HEK293 (cell line): ENCODE measurements around the gene NTMT1.

Experiments
- CTCF ChIA-PET: fragments of 350-600 bp; formaldehyde crosslinking; extraction: SDS; loops from one replicate; lab custom pipeline; 2021; ENCODE audit warnings: antibody characterized with exemption; lab: Yijun Ruan, JAX
- POLR2A ChIA-PET: fragments of 300-600 bp; formaldehyde crosslinking; extraction: SDS; loops from one replicate; lab custom pipeline; 2020; ENCODE audit warnings: antibody characterized with exemption, inconsistent platforms; lab: Yijun Ruan, JAX
- H3K27ac ChIP-seq: fragments of 200-500 bp; sonication (Bioruptor generic); 2 replicates; pipeline ENCODE4 v1.5.1; 2014; ENCODE audit warnings: low read depth, low read length, control low read depth, inconsistent platforms; ENCODE audit errors: extremely low read depth
- H3K36me3 ChIP-seq, 2 experiments: fragments of 200-500 bp in 1 of 2; sonication (Bioruptor generic) in 1 of 2; 1 replicate in 1 of 2; 2 replicates in 1 of 2; pipeline ENCODE4 v1.5.1; 2014 to 2017; ENCODE audit warnings: inconsistent platforms in 2 of 2, low read length in 2 of 2; ENCODE audit not compliant: control insufficient read depth in 2 of 2, insufficient read depth in 1 of 2
- H3K4me1 ChIP-seq: fragments of 200-500 bp; sonication (Bioruptor generic); 2 replicates; pipeline ENCODE4 v1.5.1; 2014; ENCODE audit warnings: mild to moderate bottlenecking, low read length, inconsistent platforms; ENCODE audit not compliant: control insufficient read depth, insufficient read depth
- H3K4me3 ChIP-seq: 2 replicates; pipeline ENCODE4 v1.5.1; 2011; ENCODE audit warnings: low read depth, mild to moderate bottlenecking, control low read depth, low read length, moderate library complexity
- H3K9me3 ChIP-seq: fragments of 200-500 bp; sonication (Bioruptor generic); 2 replicates; pipeline ENCODE4 v1.5.1; 2014; ENCODE audit warnings: low read depth, low read length, inconsistent platforms; ENCODE audit not compliant: control insufficient read depth, insufficient read depth
- BCL11A ChIP-seq: fragments of 450-650 bp; formaldehyde crosslinking; IDR thresholded peaks from 2 replicates; pipeline ENCODE4 v1.5.1; 2016; ENCODE audit warnings: low read depth, missing biosample characterization, missing genetic modification characterization
- EGR2 ChIP-seq: fragments of 450-650 bp; formaldehyde crosslinking; IDR thresholded peaks from 2 replicates; pipeline ENCODE4 v1.5.1; 2016; ENCODE audit warnings: low read depth, missing biosample characterization, missing genetic modification characterization
- GLI2 ChIP-seq: fragments of 450-650 bp; formaldehyde crosslinking; IDR thresholded peaks from 2 replicates; pipeline ENCODE4; 2017; ENCODE audit warnings: missing biosample characterization, missing genetic modification characterization, low read depth, borderline replicate concordance
- IKZF3 ChIP-seq: fragments of 450-650 bp; IDR thresholded peaks from 2 replicates; pipeline ENCODE4 v1.5.0; 2018; ENCODE audit warnings: missing biosample characterization, mild to moderate bottlenecking, missing genetic modification characterization, moderate library complexity
- SALL2 ChIP-seq: fragments of 450-650 bp; formaldehyde crosslinking; IDR thresholded peaks from 2 replicates; pipeline ENCODE4 v1.5.0; 2017; ENCODE audit warnings: missing biosample characterization, mild to moderate bottlenecking, missing genetic modification characterization, borderline replicate concordance
- WT1 ChIP-seq: fragments of 450-650 bp; formaldehyde crosslinking; IDR thresholded peaks from 2 replicates; pipeline ENCODE4 v1.5.1; 2016; ENCODE audit warnings: missing biosample characterization, missing genetic modification characterization
- ZBTB21 ChIP-seq: fragments of 450-650 bp; formaldehyde crosslinking; IDR thresholded peaks from 2 replicates; pipeline ENCODE4 v1.5.1; 2017; ENCODE audit warnings: missing biosample characterization, missing genetic modification characterization
- ZBTB7A ChIP-seq: fragments of 450-650 bp; formaldehyde crosslinking; IDR thresholded peaks from 2 replicates; pipeline ENCODE4 v1.5.1; 2016; ENCODE audit warnings: low read depth, missing biosample characterization, missing genetic modification characterization
- ZFP3 ChIP-seq: fragments of 450-650 bp; formaldehyde crosslinking; IDR thresholded peaks from 2 replicates; pipeline ENCODE4 v1.5.1; 2016; ENCODE audit warnings: low read depth, missing biosample characterization, missing genetic modification characterization
- ZIC2 ChIP-seq: fragments of 450-650 bp; formaldehyde crosslinking; IDR thresholded peaks from 2 replicates; pipeline ENCODE4 v1.5.1; 2016; ENCODE audit warnings: missing biosample characterization, missing genetic modification characterization
- ZNF10 ChIP-seq: fragments of 450-650 bp; formaldehyde crosslinking; IDR thresholded peaks from 2 replicates; pipeline ENCODE4 v1.5.1; 2017; ENCODE audit warnings: missing biosample characterization, missing genetic modification characterization
- ZNF112 ChIP-seq: fragments of 450-650 bp; formaldehyde crosslinking; IDR thresholded peaks from 2 replicates; pipeline ENCODE4 v1.5.0; 2017; ENCODE audit warnings: missing biosample characterization, missing genetic modification characterization
- ZNF341 ChIP-seq: fragments of 450-650 bp; formaldehyde crosslinking; IDR thresholded peaks from 2 replicates; pipeline ENCODE4; 2016; ENCODE audit warnings: low read depth, missing biosample characterization, missing genetic modification characterization
- ZNF433 ChIP-seq: fragments of 450-650 bp; formaldehyde crosslinking; IDR thresholded peaks from 2 replicates; pipeline ENCODE4 v1.5.1; 2016; ENCODE audit warnings: missing biosample characterization, missing genetic modification characterization, low read depth
- ZNF585B ChIP-seq: fragments of 450-650 bp; formaldehyde crosslinking; IDR thresholded peaks from 2 replicates; pipeline ENCODE4 v1.5.1; 2016; ENCODE audit warnings: missing biosample characterization, missing genetic modification characterization
- ZNF626 ChIP-seq: fragments of 450-650 bp; sonication (Bioruptor Pico); formaldehyde crosslinking; IDR thresholded peaks from 2 replicates; pipeline ENCODE4 v1.5.1; 2018; ENCODE audit warnings: missing biosample characterization, missing genetic modification characterization, inconsistent platforms
- ZNF768 ChIP-seq: fragments of 450-650 bp; formaldehyde crosslinking; IDR thresholded peaks from 2 replicates; pipeline ENCODE4 v1.5.1; 2018; ENCODE audit warnings: missing biosample characterization, mild to moderate bottlenecking, missing genetic modification characterization
- TF ChIP-seq, protein P1 (sequence below): fragments of 450-650 bp; formaldehyde crosslinking; conservative IDR thresholded peaks from 2 replicates; pipeline ENCODE4 v1.5.1; 2016; ENCODE audit warnings: low read depth, missing biosample characterization, missing genetic modification characterization
- TF ChIP-seq, protein P2 (sequence below): fragments of 450-650 bp; formaldehyde crosslinking; IDR thresholded peaks from 2 replicates; pipeline ENCODE4 v1.5.1; 2016; ENCODE audit warnings: missing biosample characterization, missing genetic modification characterization
- TF ChIP-seq, protein P3 (sequence below): fragments of 450-650 bp; formaldehyde crosslinking; IDR thresholded peaks from 2 replicates; pipeline ENCODE4 v1.5.1; 2016; ENCODE audit warnings: missing biosample characterization, missing genetic modification characterization
- TF ChIP-seq, protein P4 (sequence below): fragments of 450-650 bp; formaldehyde crosslinking; IDR thresholded peaks from 2 replicates; pipeline ENCODE4 v1.5.1; 2017; ENCODE audit warnings: missing biosample characterization, missing genetic modification characterization

The NTMT1 gene

DNA sequence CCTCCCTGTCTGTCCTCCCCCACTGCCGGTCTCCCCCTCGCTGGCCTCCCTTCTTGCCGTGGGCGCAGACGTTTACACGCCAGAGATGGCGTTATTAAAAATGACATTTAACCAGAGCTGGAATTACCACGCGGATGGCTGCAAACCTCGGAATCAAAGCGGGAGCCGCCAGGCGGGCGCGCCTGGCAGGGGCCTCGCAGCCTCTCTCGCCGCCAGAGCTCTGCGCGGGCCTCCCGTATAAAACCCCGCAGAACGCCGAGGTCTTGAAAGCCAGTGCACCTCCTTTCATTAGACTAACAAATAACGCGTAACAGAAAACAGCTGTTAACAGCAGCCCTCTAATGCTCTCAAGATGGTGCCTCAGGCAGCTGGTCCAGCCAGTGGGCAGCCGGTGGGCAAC lies 49.7 kb downstream of the NTMT1 start:
- Histone ChIP-seq H3K27ac (no peak overlapping the region), H3K4me1 (no peaks in the 10 kb centered on the region), H3K4me3 (no peak overlapping the region)
- POLR2A ChIA-PET, result interaction anchor here (1.3 kb wide), 1 partner anchor 16 kb away, joined by 3 read pairs; no protein-coding TSS in a partner anchor
- no peak for TF ChIP-seq ZNF10 (tag by site-specific recombination)
- TF ChIP-seq, protein P1, sequence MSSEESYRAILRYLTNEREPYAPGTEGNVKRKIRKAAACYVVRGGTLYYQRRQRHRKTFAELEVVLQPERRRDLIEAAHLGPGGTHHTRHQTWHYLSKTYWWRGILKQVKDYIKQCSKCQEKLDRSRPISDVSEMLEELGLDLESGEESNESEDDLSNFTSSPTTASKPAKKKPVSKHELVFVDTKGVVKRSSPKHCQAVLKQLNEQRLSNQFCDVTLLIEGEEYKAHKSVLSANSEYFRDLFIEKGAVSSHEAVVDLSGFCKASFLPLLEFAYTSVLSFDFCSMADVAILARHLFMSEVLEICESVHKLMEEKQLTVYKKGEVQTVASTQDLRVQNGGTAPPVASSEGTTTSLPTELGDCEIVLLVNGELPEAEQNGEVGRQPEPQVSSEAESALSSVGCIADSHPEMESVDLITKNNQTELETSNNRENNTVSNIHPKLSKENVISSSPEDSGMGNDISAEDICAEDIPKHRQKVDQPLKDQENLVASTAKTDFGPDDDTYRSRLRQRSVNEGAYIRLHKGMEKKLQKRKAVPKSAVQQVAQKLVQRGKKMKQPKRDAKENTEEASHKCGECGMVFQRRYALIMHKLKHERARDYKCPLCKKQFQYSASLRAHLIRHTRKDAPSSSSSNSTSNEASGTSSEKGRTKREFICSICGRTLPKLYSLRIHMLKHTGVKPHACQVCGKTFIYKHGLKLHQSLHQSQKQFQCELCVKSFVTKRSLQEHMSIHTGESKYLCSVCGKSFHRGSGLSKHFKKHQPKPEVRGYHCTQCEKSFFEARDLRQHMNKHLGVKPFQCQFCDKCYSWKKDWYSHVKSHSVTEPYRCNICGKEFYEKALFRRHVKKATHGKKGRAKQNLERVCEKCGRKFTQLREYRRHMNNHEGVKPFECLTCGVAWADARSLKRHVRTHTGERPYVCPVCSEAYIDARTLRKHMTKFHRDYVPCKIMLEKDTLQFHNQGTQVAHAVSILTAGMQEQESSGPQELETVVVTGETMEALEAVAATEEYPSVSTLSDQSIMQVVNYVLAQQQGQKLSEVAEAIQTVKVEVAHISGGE (tag by site-specific recombination), result no peak
- TF ChIP-seq ZNF626, result no peak
- TF ChIP-seq EGR2, result 0 out of 2 replicates have a peak, but pooled peaks have one; percentile 24
- TF ChIP-seq ZNF112 (tag by site-specific recombination), result no peak
- no peak for TF ChIP-seq ZNF585B (tag by site-specific recombination)
- TF ChIP-seq, all 188 proteins: peak for 1
- CTCF ChIA-PET, result interaction anchor here (0.9 to 1.9 kb wide), 4 partner anchors 10 to 544 kb away, joined by 3 to 5 read pairs (median 3); no protein-coding TSS in a partner anchor
- Histone ChIP-seq H3K9me3 (no peaks in the 10 kb centered on the region), H3K36me3 (no peaks in the 10 kb centered on the region)

DNA sequence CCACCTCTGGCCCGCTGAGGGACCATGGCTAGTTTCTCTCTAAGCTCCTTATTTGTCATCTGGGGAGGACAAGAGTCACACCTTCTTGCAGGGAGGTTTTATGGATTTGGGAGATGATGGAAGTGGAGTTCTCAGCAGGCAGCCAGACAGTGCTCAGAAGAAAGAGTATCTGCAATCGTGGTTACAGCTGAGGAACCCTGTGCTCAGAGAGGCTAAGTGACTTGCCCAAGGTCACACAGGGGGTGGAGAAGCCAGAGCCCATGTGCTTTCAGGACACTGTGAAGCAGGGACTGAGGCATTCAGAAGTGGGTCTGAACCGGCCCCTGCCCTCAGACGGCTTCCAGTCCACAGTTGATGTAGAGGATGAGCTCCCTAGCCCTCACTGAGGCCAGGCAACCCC lies 50.3 kb downstream of the NTMT1 start:
- POLR2A ChIA-PET, result no interaction called here
- TF ChIP-seq WT1 (tag by site-specific recombination), result peak; percentile 52
- no peak for TF ChIP-seq SALL2 (tag by site-specific recombination)
- TF ChIP-seq ZNF768 (tag by site-specific recombination), result 0 out of 2 replicates have a peak, but pooled peaks have one; percentile 17
- TF ChIP-seq, protein P2, sequence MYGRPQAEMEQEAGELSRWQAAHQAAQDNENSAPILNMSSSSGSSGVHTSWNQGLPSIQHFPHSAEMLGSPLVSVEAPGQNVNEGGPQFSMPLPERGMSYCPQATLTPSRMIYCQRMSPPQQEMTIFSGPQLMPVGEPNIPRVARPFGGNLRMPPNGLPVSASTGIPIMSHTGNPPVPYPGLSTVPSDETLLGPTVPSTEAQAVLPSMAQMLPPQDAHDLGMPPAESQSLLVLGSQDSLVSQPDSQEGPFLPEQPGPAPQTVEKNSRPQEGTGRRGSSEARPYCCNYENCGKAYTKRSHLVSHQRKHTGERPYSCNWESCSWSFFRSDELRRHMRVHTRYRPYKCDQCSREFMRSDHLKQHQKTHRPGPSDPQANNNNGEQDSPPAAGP (tag by site-specific recombination), result peak; percentile 65; the same call in 1 of the 2 replicates
- peak; percentile 25; the same call in 1 of the 2 replicates for TF ChIP-seq ZIC2

DNA sequence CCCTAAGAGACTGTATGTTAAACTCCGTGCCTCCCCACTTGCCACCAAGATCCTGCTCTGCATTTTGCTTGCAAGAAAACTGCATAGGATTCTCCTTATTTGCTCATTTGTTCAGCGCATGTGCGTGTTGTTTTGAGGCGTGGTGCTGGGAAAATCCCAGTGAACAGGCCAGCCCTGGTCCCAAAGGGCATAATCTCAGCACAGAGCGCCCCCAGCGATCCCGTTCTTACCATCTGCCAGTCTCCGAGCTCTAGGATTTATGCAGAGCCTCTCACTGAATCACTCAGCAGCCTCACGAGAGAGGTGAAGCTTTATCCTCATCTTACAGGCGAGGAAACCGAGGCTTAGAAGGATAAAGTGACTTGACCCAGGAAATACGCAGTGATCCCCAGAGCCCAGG lies 51.0 kb downstream of the NTMT1 start:
- TF ChIP-seq GLI2 (tag by site-specific recombination) (no peak), ZBTB7A (tag by site-specific recombination) (no peak), IKZF3 (tag by site-specific recombination) (no peak), ZNF433 (tag by site-specific recombination) (no peak), EGR2 (no peak), ZBTB21 (no peak), ZFP3 (tag by site-specific recombination) (no peak), BCL11A (tag by site-specific recombination) (no peak), ZNF341 (tag by site-specific recombination) (no peak)
- TF ChIP-seq, protein P3, sequence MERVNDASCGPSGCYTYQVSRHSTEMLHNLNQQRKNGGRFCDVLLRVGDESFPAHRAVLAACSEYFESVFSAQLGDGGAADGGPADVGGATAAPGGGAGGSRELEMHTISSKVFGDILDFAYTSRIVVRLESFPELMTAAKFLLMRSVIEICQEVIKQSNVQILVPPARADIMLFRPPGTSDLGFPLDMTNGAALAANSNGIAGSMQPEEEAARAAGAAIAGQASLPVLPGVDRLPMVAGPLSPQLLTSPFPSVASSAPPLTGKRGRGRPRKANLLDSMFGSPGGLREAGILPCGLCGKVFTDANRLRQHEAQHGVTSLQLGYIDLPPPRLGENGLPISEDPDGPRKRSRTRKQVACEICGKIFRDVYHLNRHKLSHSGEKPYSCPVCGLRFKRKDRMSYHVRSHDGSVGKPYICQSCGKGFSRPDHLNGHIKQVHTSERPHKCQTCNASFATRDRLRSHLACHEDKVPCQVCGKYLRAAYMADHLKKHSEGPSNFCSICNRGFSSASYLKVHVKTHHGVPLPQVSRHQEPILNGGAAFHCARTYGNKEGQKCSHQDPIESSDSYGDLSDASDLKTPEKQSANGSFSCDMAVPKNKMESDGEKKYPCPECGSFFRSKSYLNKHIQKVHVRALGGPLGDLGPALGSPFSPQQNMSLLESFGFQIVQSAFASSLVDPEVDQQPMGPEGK (tag by site-specific recombination), result no peak
- TF ChIP-seq, protein P4, sequence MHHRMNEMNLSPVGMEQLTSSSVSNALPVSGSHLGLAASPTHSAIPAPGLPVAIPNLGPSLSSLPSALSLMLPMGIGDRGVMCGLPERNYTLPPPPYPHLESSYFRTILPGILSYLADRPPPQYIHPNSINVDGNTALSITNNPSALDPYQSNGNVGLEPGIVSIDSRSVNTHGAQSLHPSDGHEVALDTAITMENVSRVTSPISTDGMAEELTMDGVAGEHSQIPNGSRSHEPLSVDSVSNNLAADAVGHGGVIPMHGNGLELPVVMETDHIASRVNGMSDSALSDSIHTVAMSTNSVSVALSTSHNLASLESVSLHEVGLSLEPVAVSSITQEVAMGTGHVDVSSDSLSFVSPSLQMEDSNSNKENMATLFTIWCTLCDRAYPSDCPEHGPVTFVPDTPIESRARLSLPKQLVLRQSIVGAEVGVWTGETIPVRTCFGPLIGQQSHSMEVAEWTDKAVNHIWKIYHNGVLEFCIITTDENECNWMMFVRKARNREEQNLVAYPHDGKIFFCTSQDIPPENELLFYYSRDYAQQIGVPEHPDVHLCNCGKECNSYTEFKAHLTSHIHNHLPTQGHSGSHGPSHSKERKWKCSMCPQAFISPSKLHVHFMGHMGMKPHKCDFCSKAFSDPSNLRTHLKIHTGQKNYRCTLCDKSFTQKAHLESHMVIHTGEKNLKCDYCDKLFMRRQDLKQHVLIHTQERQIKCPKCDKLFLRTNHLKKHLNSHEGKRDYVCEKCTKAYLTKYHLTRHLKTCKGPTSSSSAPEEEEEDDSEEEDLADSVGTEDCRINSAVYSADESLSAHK (tag by site-specific recombination), result no peak
- no peak overlapping the region for H3K27ac ChIP-seq
- H3K9me3 ChIP-seq, result no peaks in the 10 kb centered on the region
- no peaks in the 10 kb centered on the region for H3K36me3 ChIP-seq
- POLR2A ChIA-PET, result interaction anchor here (1.2 kb wide), 1 partner anchor 20 kb away, joined by 5 read pairs; no protein-coding TSS in a partner anchor
- no peaks in the 10 kb centered on the region for H3K4me1 ChIP-seq
- CTCF ChIA-PET, result interaction anchor here (0.6 to 1.9 kb wide), 2 partner anchors 315 to 545 kb away, joined by 4 to 5 read pairs; no protein-coding TSS in a partner anchor
- H3K4me3 ChIP-seq, result no peak overlapping the region

More for the DNA sequence above, 50.3 kb downstream of the NTMT1 start:
- Histone ChIP-seq H3K4me3 (no peak overlapping the region), H3K4me1 (no peaks in the 10 kb centered on the region), H3K27ac (no peak overlapping the region), H3K36me3 (no peaks in the 10 kb centered on the region), H3K9me3 (no peaks in the 10 kb centered on the region)
- CTCF ChIA-PET, result interaction anchor here (0.9 to 1.9 kb wide), 4 partner anchors 9 to 544 kb away, joined by 3 to 5 read pairs (median 3); no protein-coding TSS in a partner anchor
